WTC11 (cell line): ENCODE measurements around the gene LTF. TPM values are rescaled to one million over a fixed set of nuclear protein-coding genes. Genes with fewer than 3 reads are reported as not detected.

Experiments used
- ATAC-seq: fragments of 200-7000 bp; cut with Tn5 transposase; 2 replicates; pipeline ENCODE4 v1.10.0; 2021; ENCODE audit warnings: mild to moderate bottlenecking, moderate library complexity
- CTCF ChIA-PET: fragments of 300-600 bp; sonication (Branson Sonifier 250); formaldehyde crosslinking; loops from one replicate; lab custom pipeline; 2021; ENCODE audit warnings: antibody characterized with exemption; lab: Charles Lee
- POLR2A ChIA-PET: fragments of 350-600 bp; sonication (Branson Sonifier 250); formaldehyde crosslinking; loops from one replicate; lab custom pipeline; 2021; ENCODE audit warnings: antibody characterized with exemption; lab: Charles Lee
- DNase-seq: peaks from one replicate; pipeline ENCODE4 v3.0.0; 2021; ENCODE audit warnings: low spot score
- H3K27ac Mint-ChIP-seq: 2 replicates; pipeline ENCODE4 v1.8.0; 2021; ENCODE audit warnings: mixed read lengths
- H3K27me3 Mint-ChIP-seq: 2 replicates; pipeline ENCODE4 v1.8.0; 2021; ENCODE audit warnings: low read depth, mild to moderate bottlenecking, moderate library complexity, mixed read lengths
- H3K36me3 Mint-ChIP-seq: 2 replicates; pipeline ENCODE4 v1.8.0; 2021; ENCODE audit warnings: mixed read lengths
- H3K4me1 Mint-ChIP-seq: 2 replicates; pipeline ENCODE4 v1.8.0; 2022; ENCODE audit warnings: mixed read lengths
- H3K4me3 Mint-ChIP-seq: 2 replicates; pipeline ENCODE4 v1.8.0; 2021; ENCODE audit warnings: mild to moderate bottlenecking, moderate library complexity, mixed read lengths
- H3K9me3 Mint-ChIP-seq: 2 replicates; pipeline ENCODE4 v1.8.0; 2021; ENCODE audit warnings: mixed read lengths
- FOXK1 ChIP-seq: sonication (generic); formaldehyde crosslinking; IDR thresholded peaks from 2 replicates; pipeline ENCODE4 v1.8.0; 2022; ENCODE audit warnings: mild to moderate bottlenecking, moderate library complexity, missing genetic modification reagents
- FOXP1 ChIP-seq: sonication (generic); formaldehyde crosslinking; IDR thresholded peaks from 2 replicates; pipeline ENCODE4 v1.8.0; 2022; ENCODE audit warnings: missing genetic modification reagents, mild to moderate bottlenecking, moderate library complexity, borderline replicate concordance
- IRF2 ChIP-seq: sonication (generic); formaldehyde crosslinking; IDR thresholded peaks from 2 replicates; pipeline ENCODE4 v1.8.0; 2022; ENCODE audit warnings: low read depth, missing genetic modification reagents, borderline replicate concordance
- JUN ChIP-seq: sonication (generic); formaldehyde crosslinking; IDR thresholded peaks from 2 replicates; pipeline ENCODE4 v1.8.0; 2023; ENCODE audit warnings: mild to moderate bottlenecking, missing genetic modification reagents
- OVOL2 ChIP-seq: fragments of 250-450 bp; sonication (Bioruptor Pico); IDR thresholded peaks from 2 replicates; pipeline ENCODE4 v1.9.0; 2021; ENCODE audit warnings: mild to moderate bottlenecking, borderline replicate concordance
- SMAD3 ChIP-seq: sonication (generic); formaldehyde crosslinking; IDR thresholded peaks from 2 replicates; pipeline ENCODE4 v1.8.0; 2022; ENCODE audit warnings: missing genetic modification reagents, mild to moderate bottlenecking, borderline replicate concordance
- TCF7 ChIP-seq: sonication (generic); formaldehyde crosslinking; IDR thresholded peaks from 2 replicates; pipeline ENCODE4 v1.8.0; 2022; ENCODE audit warnings: mild to moderate bottlenecking, low read depth, missing genetic modification reagents, moderate library complexity
- TEAD1 ChIP-seq: sonication (generic); formaldehyde crosslinking; IDR thresholded peaks from 2 replicates; pipeline ENCODE4 v1.8.0; 2022; ENCODE audit warnings: mild to moderate bottlenecking, missing genetic modification reagents
- TP53 ChIP-seq: sonication (generic); formaldehyde crosslinking; IDR thresholded peaks from 2 replicates; pipeline ENCODE4 v1.8.1; 2023; ENCODE audit warnings: mild to moderate bottlenecking, missing genetic modification reagents
- ZNF263 ChIP-seq: sonication (generic); formaldehyde crosslinking; IDR thresholded peaks from 2 replicates; pipeline ENCODE4 v1.8.1; 2022; ENCODE audit warnings: low read depth, mild to moderate bottlenecking, moderate library complexity, missing genetic modification reagents
- total RNA-seq: library from RNA; stranded (reverse); gene quantifications from 3 replicates; pipeline ENCODE4 v1.2.3, GENCODE V29; 2021
- TF ChIP-seq, protein P1 (sequence below): fragments of 250-450 bp; sonication (Bioruptor Pico); IDR thresholded peaks from 2 replicates; pipeline ENCODE4 v1.9.0; 2021; ENCODE audit warnings: mild to moderate bottlenecking
- TF ChIP-seq, protein P2 (sequence below): sonication (generic); formaldehyde crosslinking; IDR thresholded peaks from 2 replicates; pipeline ENCODE4 v1.8.0; 2022; ENCODE audit warnings: missing genetic modification reagents
- TF ChIP-seq, protein P3 (sequence below): sonication (generic); formaldehyde crosslinking; IDR thresholded peaks from 2 replicates; pipeline ENCODE4 v1.8.1; 2023; ENCODE audit warnings: mild to moderate bottlenecking, missing genetic modification reagents
- TF ChIP-seq, protein P4 (sequence below): sonication (generic); formaldehyde crosslinking; IDR thresholded peaks from 2 replicates; pipeline ENCODE4 v1.8.1; 2022; ENCODE audit warnings: low read depth, missing genetic modification reagents, borderline replicate concordance
- TF ChIP-seq, protein P5 (sequence below): fragments of 250-450 bp; sonication (Bioruptor Pico); IDR thresholded peaks from 2 replicates; pipeline ENCODE4 v1.8.0; 2021; ENCODE audit warnings: mild to moderate bottlenecking
- TF ChIP-seq, protein P6 (sequence below): sonication (generic); formaldehyde crosslinking; conservative IDR thresholded peaks from 2 replicates; pipeline ENCODE4 v1.8.1; 2023; ENCODE audit warnings: mild to moderate bottlenecking, low read depth, missing genetic modification reagents, moderate library complexity
- TF ChIP-seq, protein P7 (sequence below): sonication (generic); formaldehyde crosslinking; IDR thresholded peaks from 2 replicates; pipeline ENCODE4 v1.8.0; 2022; ENCODE audit warnings: mild to moderate bottlenecking, missing genetic modification reagents
- TF ChIP-seq, protein P8 (sequence below): sonication (generic); formaldehyde crosslinking; IDR thresholded peaks from 2 replicates; pipeline ENCODE4 v1.8.0; 2023; ENCODE audit warnings: missing genetic modification reagents

The LTF gene
- total RNA-seq, 1 experiment from 2014 or later: 0.22 TPM

DNA sequence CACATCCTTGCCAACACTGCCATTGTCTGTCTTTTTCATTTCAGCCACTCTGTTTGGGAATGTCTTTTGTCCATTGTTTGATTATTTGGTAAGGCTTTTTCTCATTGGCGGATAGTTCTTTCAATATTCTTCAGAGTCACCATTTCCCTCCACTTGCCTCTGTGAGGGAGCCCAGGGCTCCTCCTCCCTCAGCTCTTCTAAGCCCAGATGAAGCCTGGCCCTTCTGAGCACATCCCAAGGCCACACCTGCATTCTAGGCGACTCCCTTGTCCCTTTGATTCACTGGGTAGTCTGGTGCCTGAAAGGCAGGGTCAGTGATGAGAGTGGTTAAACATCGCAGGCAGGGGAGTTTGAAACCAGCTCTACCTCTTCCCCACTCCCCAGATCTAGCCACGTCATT, 12.4 kb upstream of the LTF start (continued):
- TF ChIP-seq, protein P1, sequence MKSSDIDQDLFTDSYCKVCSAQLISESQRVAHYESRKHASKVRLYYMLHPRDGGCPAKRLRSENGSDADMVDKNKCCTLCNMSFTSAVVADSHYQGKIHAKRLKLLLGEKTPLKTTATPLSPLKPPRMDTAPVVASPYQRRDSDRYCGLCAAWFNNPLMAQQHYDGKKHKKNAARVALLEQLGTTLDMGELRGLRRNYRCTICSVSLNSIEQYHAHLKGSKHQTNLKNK (CRISPR knock-in tag): no peak

DNA sequence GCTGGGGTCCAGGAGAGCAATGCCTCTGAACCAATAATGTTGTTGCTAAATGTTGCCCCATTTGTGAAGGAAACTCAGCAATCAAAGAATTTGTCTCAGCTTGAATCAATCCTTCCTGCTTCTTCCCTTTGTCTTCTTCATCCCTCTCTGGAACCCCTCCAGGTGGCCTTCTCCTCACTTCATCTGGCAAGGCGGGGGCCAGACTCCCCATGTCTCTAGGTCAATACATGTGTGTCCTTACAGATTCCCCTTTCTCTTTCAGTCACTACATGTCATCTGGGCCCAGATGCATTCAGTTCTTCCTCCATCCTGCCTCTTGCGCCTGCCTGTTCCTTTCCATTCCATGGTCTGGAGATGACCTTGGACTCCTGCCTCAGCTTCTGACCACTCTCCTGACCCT, 8.0 kb upstream of the LTF start:
- Mint-ChIP-seq H3K27me3 (peaks cover 9% of the 10 kb centered on the region), H3K36me3 (peaks cover 10% of the 10 kb centered on the region), H3K27ac (no peak overlapping the region), H3K9me3 (peaks cover 23% of the 10 kb centered on the region), H3K4me1 (no peaks in the 10 kb centered on the region), H3K4me3 (no peak overlapping the region)
- POLR2A ChIA-PET: no interaction called here
- TF ChIP-seq, protein P2, sequence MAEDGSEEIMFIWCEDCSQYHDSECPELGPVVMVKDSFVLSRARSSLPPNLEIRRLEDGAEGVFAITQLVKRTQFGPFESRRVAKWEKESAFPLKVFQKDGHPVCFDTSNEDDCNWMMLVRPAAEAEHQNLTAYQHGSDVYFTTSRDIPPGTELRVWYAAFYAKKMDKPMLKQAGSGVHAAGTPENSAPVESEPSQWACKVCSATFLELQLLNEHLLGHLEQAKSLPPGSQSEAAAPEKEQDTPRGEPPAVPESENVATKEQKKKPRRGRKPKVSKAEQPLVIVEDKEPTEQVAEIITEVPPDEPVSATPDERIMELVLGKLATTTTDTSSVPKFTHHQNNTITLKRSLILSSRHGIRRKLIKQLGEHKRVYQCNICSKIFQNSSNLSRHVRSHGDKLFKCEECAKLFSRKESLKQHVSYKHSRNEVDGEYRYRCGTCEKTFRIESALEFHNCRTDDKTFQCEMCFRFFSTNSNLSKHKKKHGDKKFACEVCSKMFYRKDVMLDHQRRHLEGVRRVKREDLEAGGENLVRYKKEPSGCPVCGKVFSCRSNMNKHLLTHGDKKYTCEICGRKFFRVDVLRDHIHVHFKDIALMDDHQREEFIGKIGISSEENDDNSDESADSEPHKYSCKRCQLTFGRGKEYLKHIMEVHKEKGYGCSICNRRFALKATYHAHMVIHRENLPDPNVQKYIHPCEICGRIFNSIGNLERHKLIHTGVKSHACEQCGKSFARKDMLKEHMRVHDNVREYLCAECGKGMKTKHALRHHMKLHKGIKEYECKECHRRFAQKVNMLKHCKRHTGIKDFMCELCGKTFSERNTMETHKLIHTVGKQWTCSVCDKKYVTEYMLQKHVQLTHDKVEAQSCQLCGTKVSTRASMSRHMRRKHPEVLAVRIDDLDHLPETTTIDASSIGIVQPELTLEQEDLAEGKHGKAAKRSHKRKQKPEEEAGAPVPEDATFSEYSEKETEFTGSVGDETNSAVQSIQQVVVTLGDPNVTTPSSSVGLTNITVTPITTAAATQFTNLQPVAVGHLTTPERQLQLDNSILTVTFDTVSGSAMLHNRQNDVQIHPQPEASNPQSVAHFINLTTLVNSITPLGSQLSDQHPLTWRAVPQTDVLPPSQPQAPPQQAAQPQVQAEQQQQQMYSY (CRISPR knock-in tag): no peak
- TF ChIP-seq OVOL2 (CRISPR knock-in tag): no peak
- TF ChIP-seq ZNF263 (CRISPR knock-in tag): no peak
- TF ChIP-seq TEAD1 (CRISPR knock-in tag): no peak
- no peak for ATAC-seq
- DNase-seq: no peak
- CTCF ChIA-PET: interaction anchor here (0.6 to 2.4 kb wide), 4 partner anchors 11 to 111 kb away, joined by 3 to 10 read pairs (median 5); no protein-coding TSS in a partner anchor

DNA sequence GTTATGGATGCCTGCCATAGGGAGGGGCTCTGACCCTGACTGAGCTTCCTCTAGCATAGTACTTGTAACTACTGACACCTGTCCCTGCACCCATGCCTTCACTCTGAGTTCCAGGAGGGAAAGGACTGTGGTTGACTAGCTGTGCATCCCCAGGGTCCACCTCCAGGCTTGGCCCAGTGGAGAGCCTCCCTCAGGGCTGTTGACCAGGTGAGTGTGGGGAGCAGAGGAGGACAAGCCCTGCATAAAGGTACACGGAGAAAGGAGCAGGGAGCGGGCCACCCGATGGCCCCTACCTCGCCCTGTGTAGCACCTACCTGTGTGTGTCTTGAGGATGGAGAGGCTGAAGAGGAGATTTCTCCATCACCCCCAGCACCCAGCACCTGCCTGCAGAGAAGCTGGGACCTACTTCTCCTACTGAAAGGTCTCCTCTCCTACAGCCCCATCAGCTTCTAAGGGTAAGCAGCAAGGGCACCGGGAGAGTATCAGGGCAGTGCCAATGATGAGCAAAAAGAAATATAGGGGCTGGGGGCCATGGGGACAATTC, 6.7 kb upstream of the LTF start:
- Mint-ChIP-seq H3K27ac (no peak overlapping the region), H3K4me1 (no peaks in the 10 kb centered on the region), H3K27me3 (peaks cover 9% of the 10 kb centered on the region), H3K36me3 (peaks cover 10% of the 10 kb centered on the region), H3K9me3 (peaks cover 23% of the 10 kb centered on the region), H3K4me3 (no peak overlapping the region)
- ATAC-seq (no peak), DNase-seq (no peak)
- ChIA-PET CTCF (interaction anchor here (0.9 to 1.4 kb wide), 3 partner anchors 9 to 17 kb away, joined by 3 to 5 read pairs (median 3); no protein-coding TSS in a partner anchor), POLR2A (interaction anchor here (0.7 kb wide), 1 partner anchor 339 kb away, joined by 3 read pairs; no protein-coding TSS in a partner anchor)
- TF ChIP-seq TP53 (CRISPR knock-in tag) (no peak), TCF7 (CRISPR knock-in tag) (no peak), FOXK1 (CRISPR knock-in tag) (no peak), JUN (CRISPR knock-in tag) (no peak), FOXP1 (no peak), IRF2 (no peak), SMAD3 (CRISPR knock-in tag) (no peak)
- TF ChIP-seq, protein P3, sequence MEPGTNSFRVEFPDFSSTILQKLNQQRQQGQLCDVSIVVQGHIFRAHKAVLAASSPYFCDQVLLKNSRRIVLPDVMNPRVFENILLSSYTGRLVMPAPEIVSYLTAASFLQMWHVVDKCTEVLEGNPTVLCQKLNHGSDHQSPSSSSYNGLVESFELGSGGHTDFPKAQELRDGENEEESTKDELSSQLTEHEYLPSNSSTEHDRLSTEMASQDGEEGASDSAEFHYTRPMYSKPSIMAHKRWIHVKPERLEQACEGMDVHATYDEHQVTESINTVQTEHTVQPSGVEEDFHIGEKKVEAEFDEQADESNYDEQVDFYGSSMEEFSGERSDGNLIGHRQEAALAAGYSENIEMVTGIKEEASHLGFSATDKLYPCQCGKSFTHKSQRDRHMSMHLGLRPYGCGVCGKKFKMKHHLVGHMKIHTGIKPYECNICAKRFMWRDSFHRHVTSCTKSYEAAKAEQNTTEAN (CRISPR knock-in tag): no peak
- TF ChIP-seq, protein P4, sequence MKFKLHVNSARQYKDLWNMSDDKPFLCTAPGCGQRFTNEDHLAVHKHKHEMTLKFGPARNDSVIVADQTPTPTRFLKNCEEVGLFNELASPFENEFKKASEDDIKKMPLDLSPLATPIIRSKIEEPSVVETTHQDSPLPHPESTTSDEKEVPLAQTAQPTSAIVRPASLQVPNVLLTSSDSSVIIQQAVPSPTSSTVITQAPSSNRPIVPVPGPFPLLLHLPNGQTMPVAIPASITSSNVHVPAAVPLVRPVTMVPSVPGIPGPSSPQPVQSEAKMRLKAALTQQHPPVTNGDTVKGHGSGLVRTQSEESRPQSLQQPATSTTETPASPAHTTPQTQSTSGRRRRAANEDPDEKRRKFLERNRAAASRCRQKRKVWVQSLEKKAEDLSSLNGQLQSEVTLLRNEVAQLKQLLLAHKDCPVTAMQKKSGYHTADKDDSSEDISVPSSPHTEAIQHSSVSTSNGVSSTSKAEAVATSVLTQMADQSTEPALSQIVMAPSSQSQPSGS (CRISPR knock-in tag): no peak
- TF ChIP-seq, protein P5, sequence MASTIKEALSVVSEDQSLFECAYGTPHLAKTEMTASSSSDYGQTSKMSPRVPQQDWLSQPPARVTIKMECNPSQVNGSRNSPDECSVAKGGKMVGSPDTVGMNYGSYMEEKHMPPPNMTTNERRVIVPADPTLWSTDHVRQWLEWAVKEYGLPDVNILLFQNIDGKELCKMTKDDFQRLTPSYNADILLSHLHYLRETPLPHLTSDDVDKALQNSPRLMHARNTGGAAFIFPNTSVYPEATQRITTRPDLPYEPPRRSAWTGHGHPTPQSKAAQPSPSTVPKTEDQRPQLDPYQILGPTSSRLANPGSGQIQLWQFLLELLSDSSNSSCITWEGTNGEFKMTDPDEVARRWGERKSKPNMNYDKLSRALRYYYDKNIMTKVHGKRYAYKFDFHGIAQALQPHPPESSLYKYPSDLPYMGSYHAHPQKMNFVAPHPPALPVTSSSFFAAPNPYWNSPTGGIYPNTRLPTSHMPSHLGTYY (CRISPR knock-in tag): no peak
- TF ChIP-seq, protein P6, sequence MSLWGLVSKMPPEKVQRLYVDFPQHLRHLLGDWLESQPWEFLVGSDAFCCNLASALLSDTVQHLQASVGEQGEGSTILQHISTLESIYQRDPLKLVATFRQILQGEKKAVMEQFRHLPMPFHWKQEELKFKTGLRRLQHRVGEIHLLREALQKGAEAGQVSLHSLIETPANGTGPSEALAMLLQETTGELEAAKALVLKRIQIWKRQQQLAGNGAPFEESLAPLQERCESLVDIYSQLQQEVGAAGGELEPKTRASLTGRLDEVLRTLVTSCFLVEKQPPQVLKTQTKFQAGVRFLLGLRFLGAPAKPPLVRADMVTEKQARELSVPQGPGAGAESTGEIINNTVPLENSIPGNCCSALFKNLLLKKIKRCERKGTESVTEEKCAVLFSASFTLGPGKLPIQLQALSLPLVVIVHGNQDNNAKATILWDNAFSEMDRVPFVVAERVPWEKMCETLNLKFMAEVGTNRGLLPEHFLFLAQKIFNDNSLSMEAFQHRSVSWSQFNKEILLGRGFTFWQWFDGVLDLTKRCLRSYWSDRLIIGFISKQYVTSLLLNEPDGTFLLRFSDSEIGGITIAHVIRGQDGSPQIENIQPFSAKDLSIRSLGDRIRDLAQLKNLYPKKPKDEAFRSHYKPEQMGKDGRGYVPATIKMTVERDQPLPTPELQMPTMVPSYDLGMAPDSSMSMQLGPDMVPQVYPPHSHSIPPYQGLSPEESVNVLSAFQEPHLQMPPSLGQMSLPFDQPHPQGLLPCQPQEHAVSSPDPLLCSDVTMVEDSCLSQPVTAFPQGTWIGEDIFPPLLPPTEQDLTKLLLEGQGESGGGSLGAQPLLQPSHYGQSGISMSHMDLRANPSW (CRISPR knock-in tag): no peak
- TF ChIP-seq, protein P7, sequence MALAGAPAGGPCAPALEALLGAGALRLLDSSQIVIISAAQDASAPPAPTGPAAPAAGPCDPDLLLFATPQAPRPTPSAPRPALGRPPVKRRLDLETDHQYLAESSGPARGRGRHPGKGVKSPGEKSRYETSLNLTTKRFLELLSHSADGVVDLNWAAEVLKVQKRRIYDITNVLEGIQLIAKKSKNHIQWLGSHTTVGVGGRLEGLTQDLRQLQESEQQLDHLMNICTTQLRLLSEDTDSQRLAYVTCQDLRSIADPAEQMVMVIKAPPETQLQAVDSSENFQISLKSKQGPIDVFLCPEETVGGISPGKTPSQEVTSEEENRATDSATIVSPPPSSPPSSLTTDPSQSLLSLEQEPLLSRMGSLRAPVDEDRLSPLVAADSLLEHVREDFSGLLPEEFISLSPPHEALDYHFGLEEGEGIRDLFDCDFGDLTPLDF (CRISPR knock-in tag): no peak
- TF ChIP-seq, protein P8, sequence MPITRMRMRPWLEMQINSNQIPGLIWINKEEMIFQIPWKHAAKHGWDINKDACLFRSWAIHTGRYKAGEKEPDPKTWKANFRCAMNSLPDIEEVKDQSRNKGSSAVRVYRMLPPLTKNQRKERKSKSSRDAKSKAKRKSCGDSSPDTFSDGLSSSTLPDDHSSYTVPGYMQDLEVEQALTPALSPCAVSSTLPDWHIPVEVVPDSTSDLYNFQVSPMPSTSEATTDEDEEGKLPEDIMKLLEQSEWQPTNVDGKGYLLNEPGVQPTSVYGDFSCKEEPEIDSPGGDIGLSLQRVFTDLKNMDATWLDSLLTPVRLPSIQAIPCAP (CRISPR knock-in tag): no peak
